Activated T-cell treated with anti-CD3 and anti-CD28 coated beads, Interleukin-2, amount 50 U/mL, for 48 hours (primary cell): ENCODE measurements around the gene MVP.
"Not testable (repeated sequence)": the region's sequence is repeated elsewhere in the genome, so short reads cannot be mapped to it uniquely, and the experiment has no call there.

Source experiments
- DNase-seq, 2 experiments: peaks; one replicate each; pipeline ENCODE4 v3.0.0-alpha.2; 2020

MVP gene

GRCh38 chr16:29820271-29820701 lies at the start of gene MVP:
Gene MVP, plus strand, starts transcription at chr16:29820462. Its CDS starts 10,088 bp downstream, at chr16:29830550.
- peak; percentile 75 to 80 for DNase-seq

- DNase-seq = not testable (repeated sequence)
These were observed 47.9 kb upstream of the MVP start for GRCh38 chr16:29772330-29772729.

- DNase-seq = no peak
These were observed 45.5 kb upstream of the MVP start for GRCh38 chr16:29774730-29775129.

GRCh38 chr16:29775742-29776408 lies 44.4 kb upstream of the MVP start:
- DNase-seq = no peak

GRCh38 chr16:29777576-29778350 lies 42.5 kb upstream of the MVP start, which contains the start of gene ZG16:
Gene ZG16, plus strand, starts transcription at chr16:29778256. Its CDS starts 1,011 bp downstream, at chr16:29779267.
- DNase-seq = no peak

- DNase-seq = no peak
These were observed 40.8 kb upstream of the MVP start for GRCh38 chr16:29779474-29779873.

- DNase-seq = not testable (repeated sequence)
These were observed 36.9 kb upstream of the MVP start for GRCh38 chr16:29783094-29783953.

- peak; percentile 37 to 60 for DNase-seq
These were observed 36.1 kb upstream of the MVP start for GRCh38 chr16:29784157-29784556.

GRCh38 chr16:29784901-29785500 lies 35.3 kb upstream of the MVP start:
- peak; percentile 86 to 90 for DNase-seq

- DNase-seq = not testable (repeated sequence)
These were observed 33.1 kb upstream of the MVP start for GRCh38 chr16:29787155-29787554.

- no peak for DNase-seq
These were observed 30.5 kb upstream of the MVP start for GRCh38 chr16:29789775-29790182.

- DNase-seq = peak; percentile 100
These were observed 29.9 kb upstream of the MVP start, which contains the start of gene KIF22 for GRCh38 chr16:29790183-29790948. Gene KIF22, plus strand, starts transcription at chr16:29790751. Its CDS starts 9 bp downstream, at chr16:29790760.

- no peak for DNase-seq
These were observed 29.1 kb upstream of the MVP start for GRCh38 chr16:29790949-29791844.

- no peak for DNase-seq
These were observed 28.1 kb upstream of the MVP start for GRCh38 chr16:29791845-29792807.

GRCh38 chr16:29793153-29793552 lies 27.1 kb upstream of the MVP start:
- DNase-seq = not testable (repeated sequence)

GRCh38 chr16:29794231-29794710 lies 26.0 kb upstream of the MVP start:
- no peak for DNase-seq

- no peak for DNase-seq
These were observed 17.8 kb upstream of the MVP start for GRCh38 chr16:29802416-29802935.

GRCh38 chr16:29804020-29804419 lies 16.2 kb upstream of the MVP start:
- DNase-seq = no peak
